ENCODE measurements around the gene TASOR.
"Not testable (repeated sequence)": the region's sequence is repeated elsewhere in the genome, so short reads cannot be mapped to it uniquely, and the experiment has no call there.

The TASOR gene, protein sequence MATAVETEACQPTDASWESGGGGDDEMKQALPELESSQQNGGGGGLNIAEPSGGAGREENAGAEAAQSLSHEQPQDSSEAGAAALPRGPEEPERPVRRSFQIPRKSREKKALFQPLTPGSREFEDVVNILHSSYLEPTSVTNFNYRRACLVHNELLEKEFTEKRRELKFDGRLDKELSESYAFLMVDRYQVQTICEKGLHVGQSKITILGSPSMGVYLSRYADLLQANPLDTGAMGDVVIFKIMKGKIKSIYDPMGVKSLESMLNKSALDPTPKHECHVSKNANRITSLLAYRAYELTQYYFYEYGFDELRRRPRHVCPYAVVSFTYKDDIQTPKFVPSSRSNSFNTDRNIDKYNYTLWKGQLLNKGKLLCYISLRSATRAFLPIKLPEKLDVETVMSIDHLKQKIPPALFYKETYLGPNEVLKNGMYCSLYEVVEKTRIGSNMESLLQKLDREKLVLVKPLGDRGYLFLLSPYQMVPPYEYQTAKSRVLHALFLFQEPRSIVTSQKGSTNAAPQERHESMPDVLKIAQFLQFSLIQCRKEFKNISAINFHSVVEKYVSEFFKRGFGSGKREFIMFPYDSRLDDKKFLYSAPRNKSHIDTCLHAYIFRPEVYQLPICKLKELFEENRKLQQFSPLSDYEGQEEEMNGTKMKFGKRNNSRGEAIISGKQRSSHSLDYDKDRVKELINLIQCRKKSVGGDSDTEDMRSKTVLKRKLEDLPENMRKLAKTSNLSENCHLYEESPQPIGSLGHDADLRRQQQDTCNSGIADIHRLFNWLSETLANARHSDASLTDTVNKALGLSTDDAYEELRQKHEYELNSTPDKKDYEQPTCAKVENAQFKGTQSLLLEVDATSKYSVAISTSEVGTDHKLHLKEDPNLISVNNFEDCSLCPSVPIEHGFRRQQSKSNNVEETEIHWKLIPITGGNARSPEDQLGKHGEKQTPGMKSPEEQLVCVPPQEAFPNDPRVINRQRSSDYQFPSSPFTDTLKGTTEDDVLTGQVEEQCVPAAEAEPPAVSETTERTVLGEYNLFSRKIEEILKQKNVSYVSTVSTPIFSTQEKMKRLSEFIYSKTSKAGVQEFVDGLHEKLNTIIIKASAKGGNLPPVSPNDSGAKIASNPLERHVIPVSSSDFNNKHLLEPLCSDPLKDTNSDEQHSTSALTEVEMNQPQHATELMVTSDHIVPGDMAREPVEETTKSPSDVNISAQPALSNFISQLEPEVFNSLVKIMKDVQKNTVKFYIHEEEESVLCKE (N-terminal part only)

DNA sequence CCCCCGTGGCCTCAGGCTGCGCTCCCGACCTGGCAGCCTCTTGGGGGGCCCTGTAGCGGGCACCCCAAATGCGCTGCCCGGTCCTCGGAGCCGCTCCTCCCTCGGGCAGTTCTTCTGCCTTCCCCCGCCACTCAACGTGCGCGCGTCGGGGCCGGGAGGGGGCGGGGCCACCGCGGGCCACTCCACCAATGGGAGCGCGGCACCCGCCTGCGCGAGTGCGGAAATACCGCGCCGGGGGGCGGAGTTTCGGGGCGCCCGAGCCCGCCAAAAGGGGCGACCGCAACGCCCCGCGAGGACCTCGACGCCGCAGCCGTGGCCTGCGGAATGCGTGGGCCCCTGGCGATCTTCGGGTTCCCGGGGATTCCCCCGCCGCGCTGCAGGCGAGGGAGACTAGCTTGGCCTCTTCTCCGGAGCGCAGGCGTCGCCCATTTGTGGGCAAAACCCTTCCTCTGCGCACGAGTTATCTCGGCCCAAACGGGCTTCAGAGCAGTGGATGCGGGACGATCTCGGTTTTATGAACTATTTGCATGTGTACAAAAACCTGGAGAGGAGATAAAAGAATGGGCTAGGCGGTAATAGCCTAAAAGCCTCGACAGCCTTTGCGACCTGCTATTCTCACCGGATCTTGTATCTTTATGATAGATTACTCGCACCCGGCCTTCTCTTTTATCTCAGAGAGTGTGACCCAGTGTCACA lies at the start of gene TASOR:
Gene TASOR, minus strand, starts transcription at position 144 of the 696 bp plus-strand sequence. CDS start 259 bp downstream, outside the sequence.
- DNase-seq (ENCODE audit: low spot score) (peak; percentile 45), FAIRE-seq (no peak)

DNA sequence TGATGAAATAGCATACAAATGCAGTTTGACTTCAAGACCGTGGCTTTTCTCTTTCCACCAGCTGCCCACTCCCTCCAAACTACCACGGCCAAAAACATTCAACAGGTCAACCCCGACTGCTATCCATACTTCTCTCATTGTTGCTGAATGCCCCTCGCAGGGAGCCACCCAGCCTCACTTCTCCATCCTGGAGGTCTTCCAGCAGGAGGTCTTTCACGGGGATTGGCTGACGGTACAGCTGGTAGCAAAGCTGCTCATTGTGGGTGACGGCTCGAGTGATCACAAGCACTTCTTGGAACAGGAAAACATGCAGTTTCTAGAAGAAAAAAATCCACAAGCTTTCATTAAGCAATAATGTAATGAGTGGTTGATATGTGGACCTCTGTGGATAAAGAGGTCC lies 49.0 kb upstream of the TASOR start:
- DNase-seq (ENCODE audit: low spot score) = no peak
- FAIRE-seq = no peak

DNA sequence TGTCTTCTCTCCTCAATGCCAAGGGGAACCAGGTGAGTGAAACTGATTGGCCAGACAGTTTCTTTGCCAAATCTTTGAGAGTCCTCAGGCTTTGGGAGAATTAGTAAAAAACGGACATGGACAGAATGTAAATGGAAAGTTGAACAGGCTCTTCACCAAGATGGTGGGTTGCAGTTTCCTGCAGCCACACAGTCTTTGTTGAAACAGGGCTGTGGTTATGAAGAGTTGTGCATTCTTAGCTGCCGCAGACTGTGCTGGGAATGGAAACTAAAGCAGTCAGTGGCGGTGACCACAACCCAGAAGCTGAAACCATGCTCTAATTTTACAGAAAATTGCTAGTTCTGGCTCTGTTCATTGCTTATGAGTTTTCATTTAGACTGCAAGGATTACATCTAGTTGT lies 42.1 kb upstream of the TASOR start:
- no peak for DNase-seq (ENCODE audit: low spot score)
- FAIRE-seq = no peak

DNA sequence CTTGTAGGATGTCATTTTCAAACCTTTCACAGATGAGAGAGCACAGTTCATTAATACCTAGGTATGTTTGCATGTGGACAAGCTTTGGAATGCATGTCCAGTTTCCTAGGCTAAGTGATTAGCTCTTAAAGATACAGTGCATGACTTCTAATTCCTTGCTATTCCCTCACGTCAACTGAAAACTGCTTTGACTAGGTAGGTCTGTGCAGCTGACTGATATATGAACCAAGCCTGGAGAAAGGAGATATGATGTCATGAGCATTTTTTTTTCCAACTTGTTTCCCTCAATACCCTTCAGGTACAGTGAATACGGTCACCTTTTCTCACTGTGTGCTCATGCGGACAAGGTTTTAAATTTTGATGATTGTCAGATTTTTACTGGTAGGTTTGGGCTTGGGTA lies 41.6 kb upstream of the TASOR start:
- FAIRE-seq = no peak
- no peak for DNase-seq (ENCODE audit: low spot score)

DNA sequence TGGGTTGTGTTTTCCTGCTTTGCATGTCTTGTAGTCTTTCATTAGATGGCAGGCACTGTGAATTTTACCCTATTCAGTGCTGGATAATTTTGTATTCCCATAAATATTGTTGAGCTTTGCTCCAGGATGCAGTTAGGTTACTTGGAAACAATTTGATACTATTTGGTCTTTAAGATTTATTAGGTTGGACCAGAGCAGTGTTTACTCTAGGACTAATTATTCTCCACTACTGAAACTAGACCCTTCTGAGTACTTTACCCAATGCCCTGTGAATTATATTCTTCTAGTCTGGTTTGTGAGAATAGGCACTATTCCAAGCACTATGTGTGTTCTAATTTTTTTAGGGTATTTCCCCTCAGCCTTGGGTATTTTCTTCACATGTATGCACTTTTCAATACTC lies 37.8 kb upstream of the TASOR start:
- FAIRE-seq (no peak), DNase-seq (ENCODE audit: low spot score) (no peak)

DNA sequence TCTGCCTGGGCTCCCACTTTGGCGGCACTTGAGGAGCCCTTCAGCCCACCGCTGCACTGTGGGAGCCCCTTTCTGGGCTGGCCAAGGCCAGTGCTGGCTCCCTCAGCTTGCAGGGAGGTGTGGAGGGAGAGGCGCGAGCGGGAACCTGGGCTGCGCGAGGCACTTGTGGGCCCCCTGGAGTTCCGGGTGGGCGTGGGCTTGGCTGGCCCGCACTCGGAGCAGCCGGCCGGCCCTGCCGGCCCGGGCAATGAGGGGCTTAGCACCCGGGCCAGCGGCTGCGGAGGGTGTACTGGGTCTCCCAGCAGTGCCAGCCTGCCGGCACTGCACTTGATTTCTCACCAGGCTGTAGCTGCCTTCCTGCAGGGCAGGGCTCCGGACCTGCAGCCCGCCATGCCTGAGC lies 35.7 kb upstream of the TASOR start:
- not testable (repeated sequence) for FAIRE-seq; DNase-seq (ENCODE audit: low spot score)

DNA sequence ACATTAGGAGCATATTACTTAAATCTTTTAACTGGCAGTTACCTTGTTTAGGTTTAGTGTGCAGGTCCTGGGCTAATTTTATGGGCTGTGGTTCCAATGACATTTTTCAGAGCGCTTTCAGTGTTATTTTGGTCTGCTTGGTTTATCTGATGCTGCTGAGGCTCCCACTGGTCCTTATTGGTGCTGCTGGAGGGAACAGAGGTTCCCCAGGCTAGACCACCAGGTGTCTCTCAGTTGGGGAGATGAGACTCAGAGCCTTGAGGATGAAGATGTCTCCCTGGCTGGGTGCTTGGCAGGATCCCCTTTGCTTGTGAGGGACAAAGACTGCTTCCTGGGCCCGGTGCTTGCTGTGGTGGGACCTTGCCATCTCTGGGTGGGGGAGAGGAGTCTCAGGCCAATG lies 28.3 kb upstream of the TASOR start:
- DNase-seq (ENCODE audit: low spot score) = no peak

DNA sequence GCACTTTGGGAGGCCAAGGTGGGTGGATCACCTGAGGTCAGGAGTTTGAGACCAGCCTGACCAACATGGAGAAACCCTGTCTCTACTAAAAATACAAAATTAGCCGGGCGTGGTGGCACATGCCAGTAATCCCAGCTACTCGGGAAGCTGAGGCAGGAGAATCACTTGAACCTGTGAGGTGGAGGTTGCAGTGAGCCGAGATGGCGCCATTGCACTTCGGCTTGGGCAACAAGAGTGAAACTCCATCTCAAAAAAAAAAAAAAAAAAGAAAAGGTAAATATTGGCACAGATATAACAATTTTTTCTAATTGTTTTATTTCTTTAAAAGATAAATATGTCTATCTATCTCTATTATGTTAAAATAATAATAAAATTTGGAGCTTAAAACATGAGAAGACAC lies 24.3 kb upstream of the TASOR start:
- not testable (repeated sequence) for DNase-seq (ENCODE audit: low spot score); FAIRE-seq

More for the DNA sequence above, 28.3 kb upstream of the TASOR start:
- FAIRE-seq = no peak

DNA sequence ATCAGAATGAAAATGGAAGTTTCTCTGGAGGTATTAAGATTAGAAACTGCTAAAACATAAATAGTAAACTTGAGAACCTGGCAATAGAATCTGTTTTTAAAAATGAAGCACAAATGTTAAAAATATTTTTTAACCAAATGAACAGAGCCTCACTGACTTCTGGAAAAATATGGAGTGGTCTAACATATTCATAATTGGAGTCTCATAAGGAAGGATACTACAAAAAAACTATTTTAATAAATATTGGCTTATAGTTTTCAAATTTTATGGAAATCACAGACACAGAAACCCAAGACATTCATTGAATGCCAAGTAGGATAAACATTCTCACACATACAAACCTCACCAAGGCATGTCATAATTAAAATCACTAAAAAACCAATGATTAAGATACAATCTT lies 23.6 kb upstream of the TASOR start:
- FAIRE-seq = no peak

DNA sequence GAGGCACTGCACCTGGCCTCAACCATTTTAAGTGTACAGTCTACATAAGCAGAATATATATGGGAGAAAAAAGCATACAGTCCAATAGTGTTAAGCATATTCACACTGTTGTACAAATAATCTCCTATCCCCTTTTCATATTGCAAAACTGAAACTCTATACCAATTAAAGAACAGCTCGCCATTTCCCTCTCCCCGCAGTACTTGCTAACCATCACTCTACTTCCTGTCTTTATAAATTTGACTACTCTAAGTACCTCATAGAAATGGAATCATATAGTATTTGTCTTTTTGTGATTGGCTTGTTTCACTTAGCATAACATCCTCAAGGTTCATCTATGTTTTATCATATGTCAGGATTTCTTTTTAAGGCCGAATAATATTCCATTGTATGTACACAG lies 21.6 kb upstream of the TASOR start:
- DNase-seq (ENCODE audit: low spot score) (no peak), FAIRE-seq (no peak)

More for the DNA sequence above, 23.6 kb upstream of the TASOR start:
- DNase-seq (ENCODE audit: low spot score) = no peak

DNA sequence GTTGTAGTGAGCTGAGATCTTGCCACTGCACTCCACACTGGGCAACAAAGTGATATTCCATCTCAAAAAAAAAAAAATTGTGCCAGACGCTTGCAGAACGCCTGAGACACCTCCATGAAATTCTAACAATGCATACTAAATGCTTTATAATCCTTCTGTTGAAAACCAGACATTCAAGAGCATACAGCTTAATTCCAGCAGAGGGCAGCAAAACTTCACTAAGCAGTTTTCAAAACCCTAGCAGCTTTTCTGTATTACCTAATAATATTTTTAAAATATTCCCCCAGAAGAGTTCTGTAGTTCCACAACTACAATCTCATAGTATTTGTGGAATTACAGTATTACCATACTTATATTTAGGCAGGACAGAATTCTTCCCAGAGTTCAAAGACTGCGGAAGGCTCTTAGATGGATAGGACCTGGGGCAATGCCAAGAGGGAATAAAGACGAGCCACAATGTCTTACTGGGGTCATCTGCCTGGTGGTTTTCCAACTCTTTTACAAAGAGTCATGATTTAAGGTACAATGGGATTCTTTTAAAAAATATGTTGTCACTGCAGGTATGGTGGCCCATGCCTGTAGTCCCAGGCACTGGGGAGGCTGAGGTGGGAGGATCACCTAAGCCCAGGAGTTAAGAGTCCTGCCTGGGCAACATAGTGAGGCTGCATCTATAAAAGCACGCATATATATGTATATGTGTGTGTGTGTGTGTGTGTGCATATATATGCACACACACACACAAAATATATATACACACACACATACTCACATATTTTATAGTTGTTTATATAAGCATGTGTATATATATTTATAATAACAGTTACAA lies 19.6 kb upstream of the TASOR start:
- peak; percentile 69 for FAIRE-seq

DNA sequence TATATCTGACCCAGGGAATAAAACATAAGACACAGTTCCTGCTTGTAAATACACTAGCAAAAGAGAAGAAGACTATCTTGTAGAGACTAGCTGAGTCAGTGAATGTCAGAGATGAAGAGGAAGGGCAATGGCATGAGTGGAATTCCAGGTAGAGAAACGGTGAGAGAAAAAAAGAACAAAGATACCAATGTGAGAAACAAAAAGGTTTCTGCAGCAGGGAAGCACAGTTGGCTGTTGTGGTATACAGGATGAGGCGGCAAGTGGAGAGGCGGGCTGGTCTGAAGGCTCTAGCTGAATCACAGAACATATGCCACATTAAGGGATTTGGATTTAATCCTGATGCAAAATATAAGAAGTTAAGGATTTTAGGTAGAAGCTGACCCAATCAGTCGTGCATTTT lies 17.1 kb upstream of the TASOR start:
- FAIRE-seq (no peak), DNase-seq (ENCODE audit: low spot score) (no peak)

More for the DNA sequence above, 19.6 kb upstream of the TASOR start:
- peak; percentile 51 for DNase-seq (ENCODE audit: low spot score)

DNA sequence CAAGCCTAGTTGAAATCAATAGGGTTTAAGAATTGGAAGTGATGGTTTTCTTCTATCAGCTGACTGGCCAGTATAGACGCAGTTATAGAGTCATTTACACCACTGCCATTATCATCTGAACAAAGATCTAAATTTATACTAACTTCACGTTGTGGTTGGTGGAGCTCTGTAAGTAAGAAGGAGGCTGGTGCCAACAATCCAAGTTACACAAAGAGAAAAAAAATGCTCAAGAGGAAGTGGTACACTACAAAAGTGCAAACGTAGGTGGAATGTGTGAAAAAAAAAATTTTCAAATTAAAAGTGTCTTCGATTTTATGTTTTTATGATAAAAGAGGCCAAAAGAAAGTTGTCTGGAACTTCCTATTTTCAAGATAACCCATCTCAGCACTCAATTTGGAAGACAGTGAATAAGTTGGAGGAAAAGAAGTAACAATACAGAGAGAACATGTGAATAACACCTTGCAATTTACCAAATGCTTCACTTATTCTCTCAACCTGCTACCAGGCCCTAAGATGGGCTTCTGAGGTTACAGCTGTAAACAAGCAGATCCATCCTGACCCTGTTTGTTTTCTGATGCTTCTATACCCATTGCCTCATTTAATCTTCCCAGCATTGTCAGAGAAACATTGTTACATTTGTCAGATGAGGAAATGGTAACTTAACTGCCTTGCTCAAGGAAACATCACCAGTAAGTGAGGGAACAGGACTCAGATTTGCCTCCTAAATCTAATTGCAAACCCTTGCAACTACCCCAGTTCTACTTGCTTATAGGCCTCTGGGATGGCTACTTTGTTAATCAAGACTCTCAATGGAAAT lies 12.0 kb upstream of the TASOR start:
- no peak for FAIRE-seq
- no peak for DNase-seq (ENCODE audit: low spot score)

DNA sequence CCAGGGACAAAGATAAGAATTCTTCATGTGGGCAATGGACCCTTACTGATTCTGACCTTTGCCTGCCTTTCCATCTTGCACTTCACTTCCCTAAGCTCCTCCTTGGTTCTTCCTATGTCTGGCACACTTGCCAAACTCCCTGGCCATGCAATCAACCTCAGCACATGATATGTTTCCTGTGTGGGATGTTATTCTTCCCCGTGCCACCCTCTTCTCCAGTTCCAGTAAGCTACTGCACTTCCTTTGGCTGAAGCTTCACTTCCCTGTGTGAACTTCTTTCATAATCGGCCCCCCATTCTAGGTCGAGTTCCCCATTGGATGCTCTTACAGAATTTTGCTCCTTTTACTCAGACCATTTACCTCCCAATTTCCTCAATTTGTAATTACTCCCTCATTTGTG lies 10.7 kb upstream of the TASOR start:
- no peak for DNase-seq (ENCODE audit: low spot score)
- no peak for FAIRE-seq

DNA sequence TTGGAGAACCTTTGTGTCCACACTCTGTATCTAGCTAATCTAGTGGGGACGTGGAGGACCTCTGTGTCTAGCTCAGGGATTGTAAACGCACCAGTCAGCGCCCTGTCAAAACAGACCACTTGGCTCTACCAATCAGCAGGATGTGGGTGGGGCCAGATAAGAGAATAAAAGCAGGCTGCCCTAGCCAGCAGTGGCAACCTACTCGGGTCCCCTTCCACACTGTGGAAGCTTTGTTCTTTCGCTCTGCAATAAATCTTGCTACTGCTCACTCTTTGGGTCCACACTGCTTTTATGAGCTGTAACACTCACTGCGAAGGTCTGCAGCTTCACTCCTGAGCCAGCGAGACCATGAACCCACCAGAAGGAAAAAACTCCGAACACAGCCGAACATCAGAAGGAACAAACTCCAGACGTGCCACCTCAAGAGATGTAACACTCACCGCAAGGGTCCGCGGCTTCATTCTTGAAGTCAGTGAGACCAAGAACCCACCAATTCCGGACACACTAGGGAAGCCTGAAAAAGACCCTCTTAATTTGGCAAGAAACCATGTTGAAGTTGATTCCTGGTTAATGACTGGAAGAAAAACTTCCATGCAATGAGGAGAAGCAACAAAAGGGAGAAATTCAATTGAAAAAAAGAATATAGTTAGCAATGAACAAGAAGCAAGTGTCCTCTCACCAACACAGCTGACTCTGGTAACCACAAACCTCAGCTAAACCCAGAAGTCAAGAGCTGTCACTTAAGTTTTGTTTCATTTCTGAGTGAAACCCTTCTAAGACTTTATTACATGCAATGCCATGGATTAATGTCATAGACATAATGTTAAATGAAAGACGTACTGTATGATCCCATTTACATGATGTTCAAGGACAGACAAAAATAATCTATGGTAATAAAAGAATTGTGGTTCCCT lies 9.7 kb upstream of the TASOR start:
- FAIRE-seq = not testable (repeated sequence)

DNA sequence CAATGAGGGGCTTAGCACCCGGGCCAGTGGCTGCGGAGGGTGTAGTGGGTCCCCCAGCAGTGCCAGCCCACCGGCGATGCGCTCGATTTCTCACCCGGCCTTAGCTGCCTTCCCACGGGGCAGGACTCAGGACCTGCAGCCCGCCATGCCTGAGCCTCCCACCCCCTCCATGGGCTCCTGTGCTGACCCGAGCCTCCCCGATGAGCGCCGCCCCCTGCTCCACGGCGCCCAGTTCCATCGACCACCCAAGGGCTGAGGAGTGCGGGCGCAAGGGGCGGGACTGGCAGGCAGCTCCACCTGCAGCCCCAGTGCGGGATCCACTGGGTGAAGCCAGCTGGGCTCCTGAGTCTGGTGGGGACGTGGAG lies 8.9 kb upstream of the TASOR start:
- FAIRE-seq; DNase-seq (ENCODE audit: low spot score): not testable (repeated sequence)

More for the DNA sequence above, 9.7 kb upstream of the TASOR start:
- DNase-seq (ENCODE audit: low spot score) = not testable (repeated sequence)

DNA sequence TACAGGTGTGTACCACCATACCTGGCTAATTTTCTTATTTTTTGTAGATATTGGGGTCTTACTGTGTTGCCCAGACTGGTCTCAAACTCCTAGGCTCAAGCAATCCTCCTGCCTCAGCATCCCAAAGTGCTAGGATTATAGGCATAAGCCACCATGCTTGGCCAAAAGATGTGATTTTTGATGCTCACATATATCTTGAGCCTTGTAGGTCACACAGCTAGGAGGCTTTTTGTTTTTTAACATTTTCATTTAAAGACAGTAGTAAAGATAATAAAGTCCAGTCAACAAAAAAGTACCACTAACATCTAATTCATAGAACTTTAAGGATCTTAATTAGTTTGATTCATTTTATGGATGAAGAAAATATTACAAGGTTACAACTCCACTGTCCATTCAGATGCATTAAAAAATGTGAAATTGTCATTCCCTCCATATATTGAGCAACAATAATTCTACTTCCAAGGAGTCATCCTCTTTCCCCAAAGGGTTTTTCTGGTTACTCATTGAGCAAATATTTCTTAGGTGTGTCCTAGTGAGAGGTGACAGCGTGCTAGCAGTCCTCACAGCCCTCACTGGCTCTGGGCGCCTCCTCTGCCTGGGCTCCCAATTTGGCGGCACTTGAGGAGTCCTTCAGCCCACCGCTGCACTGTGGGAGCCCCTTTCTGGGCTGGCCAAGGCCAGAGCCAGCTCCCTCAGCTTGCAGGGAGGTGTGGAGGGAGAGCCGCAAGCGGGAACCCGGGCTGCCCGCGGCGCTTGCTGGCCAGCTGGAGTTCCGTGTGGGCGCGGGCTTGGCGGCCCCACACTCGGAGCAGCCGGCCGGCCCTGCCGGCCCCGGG lies 8.3 kb upstream of the TASOR start:
- no peak for DNase-seq (ENCODE audit: low spot score)
- no peak for FAIRE-seq
